ENCODE results near the gene CPLX1.
"Not testable (repeated sequence)": the region's sequence is repeated elsewhere in the genome, so short reads cannot be mapped to it uniquely, and the experiment has no call there.

CPLX1 gene

DNA sequence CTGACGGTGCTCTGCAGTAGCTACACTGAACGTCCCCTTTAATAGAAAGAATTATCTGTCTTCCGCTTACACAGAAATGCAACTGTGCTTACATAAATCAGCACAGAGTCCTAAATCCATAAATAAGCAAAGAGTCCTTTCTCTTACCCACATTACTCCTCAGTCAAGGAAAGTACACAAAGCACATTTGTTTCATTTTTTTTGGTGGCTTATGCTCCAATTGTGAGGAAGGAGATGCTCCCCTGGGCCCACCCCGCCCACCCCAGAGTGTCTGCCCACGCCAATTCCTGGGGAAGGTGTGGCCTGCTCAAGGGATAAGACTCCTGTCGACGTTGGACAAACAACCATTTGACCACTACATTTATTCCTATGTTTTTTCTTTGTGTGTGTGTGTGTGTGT lies 53.8 kb downstream of the CPLX1 start:
- no peak for DNase-seq

DNA sequence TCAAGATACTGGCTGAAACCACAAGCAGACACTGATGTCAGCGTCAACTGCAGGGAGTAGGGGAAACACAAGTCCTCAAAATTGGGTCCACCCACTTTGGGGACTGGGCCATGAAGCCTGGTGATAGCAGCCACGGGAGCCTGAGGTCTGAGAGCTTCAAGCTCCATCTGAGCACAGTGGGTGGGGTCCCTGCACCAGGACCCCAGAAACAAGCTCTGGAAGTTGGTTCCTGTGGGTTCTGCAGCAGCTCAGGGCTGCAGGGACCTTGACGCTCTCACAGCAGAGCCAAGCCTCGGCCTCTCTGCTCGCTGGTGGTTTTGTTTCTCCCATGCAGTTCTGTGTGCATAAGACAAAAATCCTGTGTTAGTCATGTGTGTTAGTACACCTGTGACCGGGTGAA lies 54.5 kb downstream of the CPLX1 start:
- DNase-seq: no peak

DNA sequence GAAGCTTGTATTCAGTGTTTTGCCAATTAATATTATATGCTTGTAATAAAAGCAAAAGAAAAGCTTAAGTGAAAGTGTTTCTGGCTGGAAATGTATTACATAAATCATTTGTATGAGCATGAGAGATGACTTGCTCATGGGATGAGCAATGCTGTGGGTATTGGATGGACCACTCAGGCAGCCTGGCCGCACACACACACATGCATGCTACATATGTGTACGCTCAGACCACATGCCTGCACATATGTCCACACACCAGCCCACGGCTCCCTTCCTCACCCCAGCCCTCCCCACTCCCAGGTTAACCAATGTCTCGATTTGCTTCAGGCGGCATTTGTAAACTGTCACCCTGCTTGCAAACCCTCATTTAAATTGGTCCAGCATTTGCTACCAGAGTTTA lies 55.9 kb downstream of the CPLX1 start:
- DNase-seq: no peak

DNA sequence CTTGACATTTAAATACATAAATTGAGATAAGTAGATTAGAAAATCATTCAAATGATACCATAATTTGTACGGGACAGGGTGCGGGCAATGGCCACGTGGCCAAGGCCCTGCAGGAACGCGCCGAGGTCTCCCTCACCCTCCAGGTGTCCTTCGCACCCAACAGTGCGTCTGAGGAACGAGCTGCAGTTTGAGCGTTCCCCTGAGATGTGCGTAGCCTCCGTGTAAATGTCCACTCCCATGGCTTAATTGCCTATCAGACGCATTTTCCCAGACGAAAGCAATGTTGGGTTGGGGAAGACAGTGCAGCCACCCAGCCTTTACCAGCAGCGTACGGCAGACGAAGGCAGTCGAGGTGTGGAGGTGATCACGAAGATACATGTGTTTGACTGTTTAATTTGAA lies 56.4 kb downstream of the CPLX1 start:
- no peak for DNase-seq

DNA sequence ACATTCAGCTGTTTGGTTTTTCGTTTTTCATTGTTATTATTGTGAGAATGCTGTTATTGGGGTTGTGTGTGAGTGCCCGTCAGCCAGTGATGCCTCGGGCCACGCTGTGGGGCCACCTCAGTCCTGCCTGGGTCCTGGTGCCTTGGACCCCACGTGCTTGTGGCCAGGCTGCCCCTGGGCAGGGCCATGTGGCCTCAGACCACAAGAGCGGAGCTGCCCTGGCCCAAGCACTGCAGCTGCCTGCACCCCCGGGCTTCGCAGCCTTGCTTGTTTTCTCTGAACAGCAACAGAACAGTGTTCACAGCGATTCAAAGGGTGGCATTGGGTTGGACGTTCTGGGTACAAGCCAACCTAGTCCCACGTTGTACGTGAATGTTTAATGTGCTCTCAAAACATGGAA lies 56.9 kb downstream of the CPLX1 start:
- no peak for DNase-seq

DNA sequence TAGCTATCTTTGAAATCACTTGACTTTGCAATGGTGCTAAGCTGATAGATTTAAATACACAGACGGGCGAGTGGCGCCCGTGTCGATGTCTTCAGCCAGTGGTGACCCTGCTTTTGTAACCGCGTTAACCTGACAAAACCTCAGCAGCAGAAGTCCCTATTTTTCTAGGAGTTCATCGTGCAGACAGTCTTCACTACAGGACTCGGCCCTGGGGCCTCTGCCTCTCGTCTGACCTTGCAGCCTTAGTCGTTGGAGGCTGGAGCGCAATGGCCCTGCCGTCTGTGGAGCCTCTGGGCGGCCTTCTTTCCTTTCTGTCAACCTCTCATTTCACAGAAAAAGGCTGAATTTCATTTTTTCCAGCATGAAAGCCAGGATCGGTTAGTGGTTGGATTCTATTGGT lies 57.9 kb downstream of the CPLX1 start:
- DNase-seq: no peak

DNA sequence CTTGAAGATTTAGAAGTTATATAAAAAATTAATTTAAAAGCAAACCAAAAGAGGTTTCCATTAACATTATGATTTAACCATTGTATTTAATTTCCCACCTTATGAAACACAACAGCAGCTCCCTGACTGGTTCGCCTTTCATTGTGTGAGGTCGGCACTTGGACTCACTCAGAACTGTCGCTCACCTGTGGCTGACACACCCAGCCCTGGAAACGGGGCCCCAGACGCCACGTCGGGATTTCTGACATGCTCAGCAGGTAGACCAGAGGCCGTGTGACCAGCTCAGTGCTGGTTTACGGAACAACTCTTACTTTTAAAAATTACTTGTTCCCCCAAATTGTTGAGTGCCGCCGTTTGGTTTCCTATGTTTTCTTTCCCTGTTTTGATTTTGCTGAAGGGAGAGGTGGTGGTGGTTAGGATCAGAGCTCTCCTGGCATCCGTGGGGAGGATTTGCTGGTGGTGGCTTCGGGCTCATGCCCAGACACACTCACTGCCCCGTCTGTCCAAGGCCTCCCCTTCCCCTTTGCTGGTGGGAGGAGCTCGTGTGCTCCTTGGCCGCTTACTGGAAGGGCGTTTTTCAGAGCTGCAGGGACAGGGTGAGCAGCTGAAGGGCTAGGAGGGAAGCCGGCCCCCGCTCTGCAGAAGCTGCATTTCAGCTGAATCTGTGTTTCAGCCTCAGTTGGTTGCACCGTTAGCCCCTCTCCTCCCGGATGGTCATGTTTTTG lies 59.2 kb downstream of the CPLX1 start:
- no peak for DNase-seq

DNA sequence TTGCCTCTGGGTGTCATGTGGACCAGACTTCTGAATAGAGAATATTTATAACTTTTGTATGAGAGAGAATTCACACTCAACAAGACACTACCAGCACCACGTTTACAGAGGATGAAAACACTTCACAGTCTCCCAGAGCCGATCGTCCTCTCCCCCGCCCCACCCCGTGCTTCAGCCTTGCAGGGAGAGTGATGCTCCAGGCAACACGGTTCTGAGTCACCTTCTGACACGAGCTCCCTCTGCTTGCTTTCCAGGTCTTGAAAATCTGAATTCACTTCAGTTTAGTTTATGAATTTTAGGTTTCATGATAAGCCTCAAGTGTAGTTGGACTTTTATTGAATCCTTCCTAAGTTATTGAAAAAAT lies 59.8 kb downstream of the CPLX1 start:
- DNase-seq: no peak

DNA sequence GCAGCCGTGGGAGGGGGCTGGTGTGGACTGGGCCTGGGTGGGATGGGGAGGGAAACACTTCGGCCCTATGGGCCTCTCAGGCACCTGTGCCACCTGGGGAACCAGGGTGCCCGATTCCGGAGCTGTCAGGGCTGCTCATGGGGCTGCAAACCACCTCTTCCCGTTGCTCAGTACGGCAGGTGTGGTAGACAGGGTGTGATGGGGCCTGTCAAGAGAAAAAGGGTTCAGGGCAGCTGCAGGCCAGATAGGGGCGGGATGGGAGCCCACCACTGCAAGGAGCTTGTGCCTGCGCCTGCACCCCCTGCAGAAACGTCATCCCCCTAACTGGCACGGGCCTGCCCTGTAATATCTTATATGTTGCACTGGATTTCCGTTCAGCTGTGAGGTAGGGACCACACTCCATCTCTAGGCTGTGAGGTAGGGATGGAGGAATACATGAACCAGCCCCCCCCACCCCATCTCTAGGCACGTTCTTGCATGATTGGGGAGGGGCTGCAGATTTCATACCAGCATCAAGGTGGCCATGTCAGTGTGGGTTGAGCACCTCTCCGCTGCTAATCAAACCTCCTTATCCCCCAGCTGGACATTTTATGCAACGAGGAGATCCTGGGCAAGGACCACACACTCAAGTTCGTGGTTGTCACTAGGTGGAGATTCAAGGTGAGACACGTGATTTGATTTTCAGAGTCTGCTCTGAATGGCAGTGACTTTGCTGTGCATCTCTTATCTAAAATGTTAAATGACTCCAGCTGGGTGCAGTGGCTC lies 61.3 kb downstream of the CPLX1 start:
- DNase-seq: no peak

DNA sequence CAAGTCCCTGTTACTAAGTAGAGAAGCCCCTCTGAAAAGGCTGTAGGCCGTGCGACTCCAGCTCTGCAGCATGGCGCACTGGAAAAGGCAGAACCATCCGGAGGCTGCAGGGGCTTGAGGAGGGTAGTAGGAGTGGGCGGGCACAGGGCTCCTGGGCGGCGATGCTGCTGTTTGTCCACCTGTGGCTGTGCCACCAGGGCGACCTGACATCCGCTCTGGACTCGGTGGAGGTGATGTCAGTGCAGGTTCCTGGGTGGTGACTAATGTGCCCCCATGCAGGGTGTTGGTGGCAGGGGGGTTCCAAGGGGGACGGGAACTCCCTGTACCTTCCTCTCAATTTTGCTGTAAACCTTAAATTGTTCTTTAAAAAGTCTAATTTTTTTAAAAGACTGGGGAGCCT lies 62.0 kb downstream of the CPLX1 start:
- no peak for DNase-seq

DNA sequence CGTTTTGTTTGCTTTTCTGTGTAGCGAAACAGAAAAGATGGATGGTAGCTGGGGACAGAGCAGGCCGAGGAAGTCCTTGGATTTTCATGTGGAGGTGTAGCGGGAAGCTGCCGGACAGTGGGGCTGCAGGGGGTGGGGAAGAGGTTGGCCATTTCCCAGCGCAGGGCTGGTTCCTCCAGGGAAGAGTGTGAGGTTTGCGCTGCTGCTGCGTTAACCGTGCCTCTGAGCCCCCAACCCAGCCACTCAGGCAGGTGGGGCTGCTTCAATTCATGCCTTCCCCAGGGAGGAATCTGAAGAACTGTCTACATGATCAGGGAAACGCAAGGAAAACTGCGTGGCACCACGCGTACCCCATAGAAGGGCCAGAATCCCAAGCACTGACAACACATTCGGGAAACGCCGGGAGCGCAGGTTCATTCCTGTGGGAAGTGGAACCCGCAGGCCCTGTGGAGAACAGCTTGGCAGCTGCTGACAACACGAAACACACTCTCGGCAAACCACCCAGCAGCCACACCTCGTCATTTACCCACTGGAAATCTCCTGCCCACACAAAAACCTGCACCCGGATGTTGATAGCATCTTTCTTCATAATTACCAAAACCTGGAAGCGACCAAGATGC lies 62.6 kb downstream of the CPLX1 start:
- no peak for DNase-seq

DNA sequence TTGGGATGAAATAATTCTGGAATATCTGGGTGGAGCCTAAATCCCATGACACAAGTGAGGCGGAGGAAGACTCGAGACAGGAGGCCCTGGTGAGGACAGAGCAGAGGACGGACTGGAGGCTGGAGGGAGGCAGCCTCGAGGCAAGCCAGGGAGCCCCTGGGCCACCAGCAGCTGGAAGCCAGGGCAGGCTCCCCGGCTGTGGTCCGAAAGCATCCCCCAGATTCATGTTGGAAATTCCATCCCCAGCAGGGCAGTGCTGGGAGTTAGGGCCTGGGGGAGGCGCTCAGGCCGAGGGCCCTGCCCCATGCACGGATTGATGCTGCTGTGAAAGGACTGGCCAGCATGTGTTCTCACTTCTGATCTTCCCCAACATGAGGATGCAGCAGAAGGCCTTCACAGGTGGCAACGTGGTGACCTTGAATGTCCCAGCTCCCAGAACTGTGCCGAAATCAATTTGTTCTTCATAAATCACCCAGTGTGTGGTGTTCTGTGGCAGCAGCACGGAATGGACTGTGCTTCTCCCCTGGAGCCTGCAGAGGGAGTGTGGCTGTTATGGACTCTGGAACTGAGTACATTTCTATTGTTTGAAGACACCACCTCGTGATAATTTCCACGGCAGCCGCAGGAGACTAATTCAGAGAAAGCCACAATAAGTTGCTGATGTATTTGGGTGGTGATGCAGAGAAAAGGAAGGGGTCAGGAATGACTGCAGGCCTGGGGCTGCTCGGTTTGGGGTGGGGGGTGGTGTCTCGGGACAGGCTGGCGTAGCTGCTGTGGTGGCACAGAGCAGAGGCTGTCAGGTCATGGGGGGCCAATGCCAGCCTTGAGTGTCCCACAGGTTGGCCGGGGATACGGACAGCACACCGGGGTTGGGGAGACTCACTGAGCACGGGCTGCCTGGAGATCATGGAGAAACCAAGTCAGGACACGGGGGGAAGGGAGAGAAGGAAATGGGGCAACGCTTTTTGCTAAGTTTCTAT lies 63.4 kb downstream of the CPLX1 start:
- no peak for DNase-seq

DNA sequence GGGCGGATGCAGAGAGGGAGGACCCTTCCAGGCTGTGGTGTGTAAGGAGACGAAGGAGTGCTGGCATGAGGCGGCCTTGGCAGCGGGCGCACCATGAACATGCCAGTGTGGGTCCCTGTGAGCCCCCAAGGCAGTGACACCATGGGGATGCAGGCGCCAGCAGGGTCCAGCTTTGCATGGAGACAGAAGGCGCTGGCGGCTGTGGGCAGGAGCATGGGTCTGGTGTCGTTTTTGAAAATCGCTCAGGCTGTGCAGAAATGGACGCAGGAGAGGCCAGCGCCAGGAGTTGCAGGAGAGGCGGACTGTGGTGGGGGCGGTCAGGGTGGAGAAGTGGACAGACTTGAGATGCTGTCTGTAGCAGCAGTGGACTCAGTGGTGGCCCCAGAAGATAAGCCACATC lies 64.2 kb downstream of the CPLX1 start:
- no peak for DNase-seq

DNA sequence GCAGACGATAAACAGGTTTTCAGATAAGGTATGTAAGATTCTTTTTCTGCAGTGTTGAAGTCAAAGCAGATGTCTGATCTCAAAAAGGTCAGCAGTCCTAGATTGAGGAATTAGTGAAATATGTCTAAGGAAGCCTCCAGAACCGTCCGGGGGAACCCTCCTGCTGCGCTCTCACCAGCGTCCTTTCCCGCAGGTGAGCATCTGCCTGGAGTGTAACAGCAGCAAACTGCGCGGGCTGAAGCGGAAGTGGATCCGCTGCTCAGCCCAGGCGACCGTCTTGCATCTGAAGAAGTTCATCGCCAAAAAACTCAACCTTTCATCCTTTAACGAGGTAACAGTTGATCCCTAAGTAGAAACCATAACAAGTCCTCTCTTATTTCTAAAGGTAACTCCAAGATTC lies 64.8 kb downstream of the CPLX1 start:
- DNase-seq: no peak

DNA sequence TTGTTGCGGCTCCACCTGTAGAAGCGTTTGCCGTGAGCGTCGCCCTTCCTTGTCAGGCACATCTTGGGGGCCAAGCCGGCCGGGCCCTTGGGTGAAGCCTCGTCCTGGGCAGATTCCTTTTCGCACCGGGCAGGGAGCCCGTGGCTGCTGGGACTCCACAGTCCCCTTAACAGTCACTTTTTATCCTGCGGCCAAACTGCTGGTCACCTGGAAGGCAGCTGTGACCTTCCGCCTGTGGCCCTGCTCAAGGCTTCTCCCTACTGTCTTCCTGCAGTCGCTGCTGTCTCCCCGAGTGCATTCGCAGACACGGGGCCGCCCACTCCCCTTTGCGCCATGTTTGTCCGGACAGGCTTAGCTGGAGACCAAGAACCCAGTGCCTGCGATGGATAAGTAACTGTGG lies 65.3 kb downstream of the CPLX1 start:
- no peak for DNase-seq

DNA sequence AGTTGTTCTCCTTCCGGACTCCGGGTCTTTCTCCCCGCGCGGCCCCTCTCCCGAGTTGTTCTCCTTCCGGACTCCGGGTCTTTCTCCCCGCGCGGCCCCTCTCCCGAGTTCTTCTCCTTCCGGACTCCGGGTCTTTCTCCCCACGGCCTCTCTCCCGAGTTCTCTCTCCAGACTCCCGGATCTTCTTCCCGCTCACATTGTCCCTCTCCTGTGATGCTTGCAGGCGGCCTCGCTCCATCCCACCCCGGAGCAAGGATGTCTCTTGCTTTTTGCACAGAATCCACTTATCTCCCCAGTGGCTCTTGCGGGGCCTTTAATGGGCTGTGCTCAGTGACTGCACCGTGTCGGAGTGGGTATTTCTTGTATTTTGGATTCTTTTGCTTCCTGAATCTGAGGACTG lies 66.1 kb downstream of the CPLX1 start:
- DNase-seq: not testable (repeated sequence)

DNA sequence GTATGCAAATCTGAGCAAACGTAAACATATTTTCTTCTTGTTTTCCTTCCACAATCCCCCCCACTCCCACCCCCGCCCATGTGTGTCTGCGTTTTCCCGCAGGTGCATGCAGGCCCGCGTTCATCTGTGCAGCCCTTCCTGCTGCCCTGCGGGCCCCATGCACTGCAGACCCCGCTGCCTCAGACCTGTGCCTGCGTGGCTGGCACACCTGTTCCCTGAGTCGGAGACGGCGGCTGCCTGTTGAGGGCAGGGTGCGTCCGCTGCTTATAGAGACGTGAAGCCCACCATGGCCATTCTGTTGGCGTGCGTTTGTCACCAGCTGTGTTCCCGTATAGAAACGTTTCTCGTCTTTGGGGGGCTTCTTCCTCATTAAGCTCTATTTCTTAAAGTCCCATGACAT lies 68.8 kb downstream of the CPLX1 start:
- DNase-seq: no peak

DNA sequence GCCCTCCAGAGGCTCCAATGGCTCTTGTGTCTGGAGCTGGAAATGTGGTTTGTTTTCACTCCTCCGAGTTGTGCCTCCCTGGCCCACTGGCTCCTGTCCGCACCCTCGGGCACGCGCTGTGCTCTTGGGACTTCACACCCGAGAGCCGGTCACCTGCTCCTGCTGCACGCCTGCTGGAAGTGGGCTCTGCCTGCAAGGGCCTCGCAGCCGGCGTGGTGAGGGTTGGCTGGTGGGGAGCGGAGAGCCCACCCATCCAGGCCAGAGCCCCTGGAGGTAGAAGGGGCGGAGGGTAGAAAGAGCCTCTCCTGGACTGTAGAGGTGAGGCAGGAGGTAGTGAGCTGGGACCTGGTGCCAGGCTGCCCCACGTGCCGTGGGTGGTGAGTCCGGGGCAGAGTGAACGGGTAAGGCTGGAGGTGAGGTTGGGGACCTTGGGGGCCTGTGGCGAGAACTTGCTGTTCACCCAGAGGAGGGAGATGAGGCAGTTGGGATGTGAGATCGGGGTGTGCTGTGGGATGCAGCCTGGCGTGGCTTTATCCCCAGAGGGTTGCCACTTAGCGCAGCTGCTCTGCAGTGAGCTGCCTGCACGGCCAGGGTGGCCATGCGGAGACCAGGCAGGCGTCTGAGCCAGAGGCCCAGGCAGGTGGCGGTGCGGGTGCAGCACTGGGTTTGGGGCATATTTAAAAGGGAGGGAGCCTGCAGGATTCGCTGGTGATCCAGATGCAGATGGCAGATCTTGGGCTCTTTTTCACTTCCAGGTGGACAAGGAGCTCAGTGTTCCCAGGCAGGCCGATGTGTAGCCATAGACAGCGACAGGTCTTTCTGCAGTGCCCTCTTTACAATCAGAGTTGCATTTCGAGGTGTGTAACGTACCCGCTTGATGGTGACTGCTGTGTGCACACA lies 71.5 kb downstream of the CPLX1 start:
- no peak for DNase-seq

DNA sequence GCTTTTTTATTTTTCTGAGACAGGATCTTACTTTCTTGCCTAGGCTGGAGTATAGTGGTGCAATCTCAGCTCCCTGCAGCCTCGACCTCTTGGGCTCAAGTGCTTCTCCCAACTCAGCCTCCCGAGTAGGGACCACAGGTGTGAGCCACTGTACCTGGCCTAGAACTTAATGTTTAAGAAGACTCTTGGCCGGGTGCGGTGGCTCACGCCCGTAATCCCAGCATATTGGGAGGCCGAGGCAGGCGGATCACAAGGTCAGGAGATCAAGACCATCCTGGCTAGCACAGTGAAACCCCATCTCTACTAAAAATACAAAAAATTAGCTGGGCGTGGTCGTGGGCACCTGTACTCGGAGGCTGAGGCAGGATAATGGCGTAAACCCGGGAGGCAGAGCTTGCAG lies 72.7 kb downstream of the CPLX1 start:
- not testable (repeated sequence) for DNase-seq

DNA sequence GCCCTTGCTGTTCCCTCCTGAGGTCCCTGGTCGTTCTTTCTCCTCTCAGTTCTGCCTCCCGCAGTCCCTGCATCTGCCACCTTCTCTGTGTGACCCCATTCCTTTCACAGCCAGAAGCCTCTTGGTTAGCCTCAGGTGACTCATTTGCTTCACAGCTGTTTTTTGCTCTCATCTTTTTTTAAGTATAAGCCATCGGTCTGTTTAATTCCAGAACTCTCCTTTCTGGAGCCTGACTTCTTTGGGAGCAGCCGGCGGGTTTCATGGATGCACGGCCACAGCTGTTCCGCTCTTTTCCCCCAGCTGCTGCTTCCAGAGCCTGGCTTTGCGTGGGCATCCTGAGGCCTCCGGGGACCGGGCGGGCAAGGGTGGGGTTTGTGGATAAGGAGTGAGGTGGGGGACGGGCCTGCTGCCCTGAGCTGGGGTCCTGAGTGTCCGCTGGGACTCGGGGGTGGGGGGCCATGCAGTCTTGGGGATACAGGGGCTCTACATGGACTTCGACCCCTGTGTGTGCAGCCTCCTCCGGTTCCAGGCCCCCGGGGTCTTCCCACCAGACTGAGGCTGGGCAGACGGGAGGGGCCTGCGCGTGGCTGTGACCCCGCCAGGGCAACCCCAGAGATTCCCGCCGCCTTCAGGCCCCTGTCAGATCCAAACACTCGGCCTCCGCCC lies 73.6 kb downstream of the CPLX1 start:
- DNase-seq: no peak

DNA sequence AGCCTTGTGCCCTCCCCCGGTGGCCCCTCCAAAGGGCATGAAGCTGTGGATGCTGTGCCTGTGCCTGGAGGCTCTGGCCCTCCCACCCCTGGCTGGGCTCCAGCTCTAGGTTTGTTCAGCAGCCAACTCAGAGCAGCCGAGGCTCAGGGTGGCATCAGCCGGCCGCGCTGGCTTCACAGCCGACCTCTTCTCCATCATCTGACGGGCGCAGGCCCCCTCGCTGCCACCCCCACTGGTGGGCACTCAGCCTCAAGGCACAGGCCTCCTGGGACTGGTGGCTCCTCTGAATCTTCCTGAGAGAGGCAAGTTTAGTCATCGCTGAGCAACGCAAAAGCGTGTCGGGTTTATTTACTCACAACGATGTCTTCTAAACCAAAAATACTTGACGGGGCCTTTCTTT lies 74.3 kb downstream of the CPLX1 start:
- peak; percentile 32 for DNase-seq

All from NCI-H1092 treated with DMSO at 0.1 percent for 48 hours (cell line).